ENCODE results near the gene VPS16.

GRCh38 chr20:2820084-2820895 lies 20.3 kb upstream of the VPS16 start:
- TF ChIP-seq CTCF (IDR thresholded peaks at IDR 0.05), result no peak
- TF ChIP-seq EZH2 (IDR thresholded peaks at IDR 0.05; ENCODE audit: borderline replicate concordance, insufficient read depth, low read depth, low read length, poor library complexity, severe bottlenecking), result no peak
